Liver (tissue), 9 donors: Measurements from ENCODE around the gene TUBGCP6. TPM values are rescaled to one million over a fixed set of nuclear protein-coding genes. Genes with fewer than 3 reads are reported as not detected.

Source experiments
- DNase-seq: peaks from one replicate; pipeline ENCODE4 v3.0.0-alpha.2; 2017; ENCODE audit warnings: low spot score
- H3K27ac ChIP-seq, 2 donors: one replicate each; pipeline ENCODE4 v1.7.0; 2013; ENCODE audit warnings: inconsistent platforms in 2 of 2, low read length in 2 of 2, control low read depth in 1 of 2, low read depth in 1 of 2, mild to moderate bottlenecking in 1 of 2
- H3K27me3 ChIP-seq, 4 donors: one replicate each; pipeline versions ENCODE4 v1.6.1 to v1.7.0; 2013; ENCODE audit warnings: low read length in 3 of 4, inconsistent platforms in 1 of 4, mild to moderate bottlenecking in 1 of 4, moderate library complexity in 1 of 4; ENCODE audit not compliant: control insufficient read depth in 4 of 4, insufficient read depth in 4 of 4
- H3K36me3 ChIP-seq, 4 donors: one replicate each; pipeline versions ENCODE4 v1.6.1 to v1.7.0; 2013; ENCODE audit warnings: low read length in 3 of 4, mild to moderate bottlenecking in 3 of 4, low read depth in 1 of 4, moderate library complexity in 1 of 4; ENCODE audit not compliant: control insufficient read depth in 4 of 4, insufficient read depth in 3 of 4
- H3K4me1 ChIP-seq, 4 donors: one replicate each; pipeline versions ENCODE4 v1.6.1 to v1.7.0; 2013; ENCODE audit warnings: low read length in 3 of 4, mild to moderate bottlenecking in 3 of 4, moderate library complexity in 1 of 4; ENCODE audit not compliant: control insufficient read depth in 4 of 4, insufficient read depth in 4 of 4
- H3K4me3 ChIP-seq, 3 donors: one replicate each; pipeline versions ENCODE4 v1.6.1 to v1.7.0; 2013; ENCODE audit warnings: low read length in 3 of 3, control low read depth in 1 of 3, low read depth in 1 of 3, mild to moderate bottlenecking in 1 of 3
- H3K9ac ChIP-seq, 2 donors: one replicate each; pipeline ENCODE4 v1.7.0; 2013; ENCODE audit warnings: low read length in 2 of 2, mild to moderate bottlenecking in 2 of 2, moderate library complexity in 2 of 2, control low read depth in 1 of 2, low read depth in 1 of 2
- H3K9me3 ChIP-seq, 4 donors: one replicate each; pipeline versions ENCODE4 v1.6.1 to v1.7.0; 2013; ENCODE audit warnings: low read length in 3 of 4; ENCODE audit not compliant: control insufficient read depth in 4 of 4
- EGR1 ChIP-seq, 2 donors: IDR thresholded peaks; 2 replicates each; pipeline ENCODE4 v1.6.1; 2016 to 2018; ENCODE audit warnings: antibody characterized with exemption in 2 of 2, low read depth in 2 of 2
- FOXA1 ChIP-seq: IDR thresholded peaks from 2 replicates; pipeline ENCODE4 v1.6.1; 2016; ENCODE audit warnings: antibody characterized with exemption
- FOXA2 ChIP-seq: IDR thresholded peaks from 2 replicates; pipeline ENCODE4 v1.6.1; 2016; ENCODE audit warnings: antibody characterized with exemption
- GABPA ChIP-seq, 2 donors: IDR thresholded peaks in 1 of 2; conservative IDR thresholded peaks in 1 of 2; 2 replicates each; pipeline ENCODE4 v1.6.1; 2016; ENCODE audit warnings: antibody characterized with exemption in 2 of 2, mild to moderate bottlenecking in 1 of 2, moderate library complexity in 1 of 2
- HNF4A ChIP-seq, 2 donors: conservative IDR thresholded peaks; 2 replicates each; pipeline ENCODE4 v1.6.1; 2016; ENCODE audit warnings: antibody characterized with exemption in 2 of 2, mild to moderate bottlenecking in 2 of 2
- HNF4G ChIP-seq: IDR thresholded peaks from 2 replicates; pipeline ENCODE4 v1.6.1; 2016; ENCODE audit warnings: antibody characterized with exemption
- JUND ChIP-seq, 2 donors: IDR thresholded peaks; 2 replicates each; pipeline ENCODE4 v1.6.1; 2016; ENCODE audit warnings: antibody characterized with exemption in 2 of 2
- NR2F2 ChIP-seq: IDR thresholded peaks from 2 replicates; pipeline ENCODE4 v1.6.1; 2016; ENCODE audit warnings: antibody characterized with exemption
- RAD21 ChIP-seq, 2 donors: IDR thresholded peaks; 2 replicates each; pipeline ENCODE4 v1.6.1; 2016; ENCODE audit warnings: antibody characterized with exemption in 2 of 2, mild to moderate bottlenecking in 2 of 2
- RXRA ChIP-seq, 2 donors: IDR thresholded peaks; 2 replicates each; pipeline ENCODE4 v1.6.1; 2017 to 2018; ENCODE audit warnings: antibody characterized with exemption in 2 of 2, mild to moderate bottlenecking in 1 of 2
- SP1 ChIP-seq: IDR thresholded peaks from 2 replicates; pipeline ENCODE4 v1.6.1; 2018; ENCODE audit warnings: antibody characterized with exemption, mild to moderate bottlenecking
- TAF1 ChIP-seq: conservative IDR thresholded peaks from 2 replicates; pipeline ENCODE4 v1.6.1; 2016; ENCODE audit warnings: antibody characterized with exemption, mild to moderate bottlenecking
- YY1 ChIP-seq: IDR thresholded peaks from 2 replicates; pipeline ENCODE4 v1.6.1; 2016; ENCODE audit warnings: antibody characterized with exemption, mild to moderate bottlenecking
- WGBS: extraction: QIAGEN DNeasy Blood & Tissue Kit; methylation state at CpG from one replicate; pipeline ENCODE4 v1.1.7; 2013; 5-methylcytosine and 5-hydroxymethylcytosine counted together
- polyA plus RNA-seq, 2 donors: library from polyadenylated mRNA; stranded (reverse) in 1 of 2; unstranded in 1 of 2; fragments of 200-250 nt in 1 of 2; fragments of >200 nt in 1 of 2; fragmentation: Nextera tagmentation in 1 of 2; extraction: Ambion mirVana in 1 of 2; gene quantifications; one replicate each; pipeline versions ENCODE4 v1.2.1 to v1.2.3, GENCODE V29; 2013 to 2015
- total RNA-seq, 2 donors: library from RNA; depleted of rRNA; stranded (reverse); fragments of >200 nt; gene quantifications; one replicate each; pipeline ENCODE4 v1.2.3, GENCODE V29; 2014
- TF ChIP-seq, protein P1 (sequence below): IDR thresholded peaks from 2 replicates; pipeline ENCODE4 v1.6.1; 2016; ENCODE audit warnings: antibody characterized with exemption, mild to moderate bottlenecking
- TF ChIP-seq, protein P2 (sequence below): fragments of 150-350 bp; IDR thresholded peaks from 2 replicates; pipeline ENCODE4 v1.5.1; 2017; ENCODE audit warnings: improper control_type of control experiment, low read depth, low read length; ENCODE audit not compliant: missing input control
- TF ChIP-seq, protein P3 (sequence below): IDR thresholded peaks from 2 replicates; pipeline ENCODE4 v1.6.1; 2016; ENCODE audit warnings: antibody characterized with exemption
- TF ChIP-seq, protein P4 (sequence below): IDR thresholded peaks from 2 replicates; pipeline ENCODE4 v1.6.1; 2016; ENCODE audit warnings: antibody characterized with exemption
- TF ChIP-seq, protein P5 (sequence below): IDR thresholded peaks from 2 replicates; pipeline ENCODE4 v1.6.1; 2016; ENCODE audit warnings: antibody characterized with exemption
- donor health status: healthy.
- donor health status: healthy.
- donor health status: healthy.
- donor health status: healthy.
- donor health status: healthy.

Gene TUBGCP6
- total and polyA plus RNA-seq, 4 donors, result 9.3 to 31.7 (median 16.4) TPM

DNA sequence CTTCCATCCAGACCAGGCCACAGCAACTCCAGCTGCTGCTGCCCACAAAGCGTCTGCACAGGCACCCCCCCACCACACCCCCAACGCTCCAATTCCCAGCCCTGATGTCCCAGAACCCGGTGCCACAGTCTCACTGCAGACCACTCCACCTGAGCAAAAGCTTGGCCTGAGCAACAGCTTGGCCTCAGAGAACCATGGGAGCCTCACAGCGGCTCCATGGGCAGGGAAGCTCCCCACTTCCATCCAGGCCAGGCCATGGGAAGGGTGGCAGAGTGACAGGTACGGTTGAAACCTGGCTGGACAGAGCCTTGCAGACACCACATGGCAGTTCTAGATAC is 49.5 kb upstream of the TUBGCP6 start:
- DNase-seq, result no peak
- no peaks in the 10 kb centered on the region for H3K9me3 ChIP-seq
- WGBS, result 22% methylated on average over 5 of the region's 5 CpGs
- H3K36me3 ChIP-seq, result peaks cover 3 to 12% (median 7%) of the 10 kb centered on the region in 4 donors
- no peak for TF ChIP-seq FOXA1
- TF ChIP-seq HNF4G, result no peak
- no peak for TF ChIP-seq TAF1
- no peak for TF ChIP-seq EGR1 (IDR thresholded peaks at IDR 0.05; ENCODE audit: low read depth in 2 of 2)
- TF ChIP-seq, protein P1, sequence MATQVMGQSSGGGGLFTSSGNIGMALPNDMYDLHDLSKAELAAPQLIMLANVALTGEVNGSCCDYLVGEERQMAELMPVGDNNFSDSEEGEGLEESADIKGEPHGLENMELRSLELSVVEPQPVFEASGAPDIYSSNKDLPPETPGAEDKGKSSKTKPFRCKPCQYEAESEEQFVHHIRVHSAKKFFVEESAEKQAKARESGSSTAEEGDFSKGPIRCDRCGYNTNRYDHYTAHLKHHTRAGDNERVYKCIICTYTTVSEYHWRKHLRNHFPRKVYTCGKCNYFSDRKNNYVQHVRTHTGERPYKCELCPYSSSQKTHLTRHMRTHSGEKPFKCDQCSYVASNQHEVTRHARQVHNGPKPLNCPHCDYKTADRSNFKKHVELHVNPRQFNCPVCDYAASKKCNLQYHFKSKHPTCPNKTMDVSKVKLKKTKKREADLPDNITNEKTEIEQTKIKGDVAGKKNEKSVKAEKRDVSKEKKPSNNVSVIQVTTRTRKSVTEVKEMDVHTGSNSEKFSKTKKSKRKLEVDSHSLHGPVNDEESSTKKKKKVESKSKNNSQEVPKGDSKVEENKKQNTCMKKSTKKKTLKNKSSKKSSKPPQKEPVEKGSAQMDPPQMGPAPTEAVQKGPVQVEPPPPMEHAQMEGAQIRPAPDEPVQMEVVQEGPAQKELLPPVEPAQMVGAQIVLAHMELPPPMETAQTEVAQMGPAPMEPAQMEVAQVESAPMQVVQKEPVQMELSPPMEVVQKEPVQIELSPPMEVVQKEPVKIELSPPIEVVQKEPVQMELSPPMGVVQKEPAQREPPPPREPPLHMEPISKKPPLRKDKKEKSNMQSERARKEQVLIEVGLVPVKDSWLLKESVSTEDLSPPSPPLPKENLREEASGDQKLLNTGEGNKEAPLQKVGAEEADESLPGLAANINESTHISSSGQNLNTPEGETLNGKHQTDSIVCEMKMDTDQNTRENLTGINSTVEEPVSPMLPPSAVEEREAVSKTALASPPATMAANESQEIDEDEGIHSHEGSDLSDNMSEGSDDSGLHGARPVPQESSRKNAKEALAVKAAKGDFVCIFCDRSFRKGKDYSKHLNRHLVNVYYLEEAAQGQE, result no peak
- TF ChIP-seq FOXA2, result no peak
- TF ChIP-seq, protein P2, sequence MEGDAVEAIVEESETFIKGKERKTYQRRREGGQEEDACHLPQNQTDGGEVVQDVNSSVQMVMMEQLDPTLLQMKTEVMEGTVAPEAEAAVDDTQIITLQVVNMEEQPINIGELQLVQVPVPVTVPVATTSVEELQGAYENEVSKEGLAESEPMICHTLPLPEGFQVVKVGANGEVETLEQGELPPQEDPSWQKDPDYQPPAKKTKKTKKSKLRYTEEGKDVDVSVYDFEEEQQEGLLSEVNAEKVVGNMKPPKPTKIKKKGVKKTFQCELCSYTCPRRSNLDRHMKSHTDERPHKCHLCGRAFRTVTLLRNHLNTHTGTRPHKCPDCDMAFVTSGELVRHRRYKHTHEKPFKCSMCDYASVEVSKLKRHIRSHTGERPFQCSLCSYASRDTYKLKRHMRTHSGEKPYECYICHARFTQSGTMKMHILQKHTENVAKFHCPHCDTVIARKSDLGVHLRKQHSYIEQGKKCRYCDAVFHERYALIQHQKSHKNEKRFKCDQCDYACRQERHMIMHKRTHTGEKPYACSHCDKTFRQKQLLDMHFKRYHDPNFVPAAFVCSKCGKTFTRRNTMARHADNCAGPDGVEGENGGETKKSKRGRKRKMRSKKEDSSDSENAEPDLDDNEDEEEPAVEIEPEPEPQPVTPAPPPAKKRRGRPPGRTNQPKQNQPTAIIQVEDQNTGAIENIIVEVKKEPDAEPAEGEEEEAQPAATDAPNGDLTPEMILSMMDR, result no peak
- TF ChIP-seq NR2F2, result no peak
- TF ChIP-seq, protein P3, sequence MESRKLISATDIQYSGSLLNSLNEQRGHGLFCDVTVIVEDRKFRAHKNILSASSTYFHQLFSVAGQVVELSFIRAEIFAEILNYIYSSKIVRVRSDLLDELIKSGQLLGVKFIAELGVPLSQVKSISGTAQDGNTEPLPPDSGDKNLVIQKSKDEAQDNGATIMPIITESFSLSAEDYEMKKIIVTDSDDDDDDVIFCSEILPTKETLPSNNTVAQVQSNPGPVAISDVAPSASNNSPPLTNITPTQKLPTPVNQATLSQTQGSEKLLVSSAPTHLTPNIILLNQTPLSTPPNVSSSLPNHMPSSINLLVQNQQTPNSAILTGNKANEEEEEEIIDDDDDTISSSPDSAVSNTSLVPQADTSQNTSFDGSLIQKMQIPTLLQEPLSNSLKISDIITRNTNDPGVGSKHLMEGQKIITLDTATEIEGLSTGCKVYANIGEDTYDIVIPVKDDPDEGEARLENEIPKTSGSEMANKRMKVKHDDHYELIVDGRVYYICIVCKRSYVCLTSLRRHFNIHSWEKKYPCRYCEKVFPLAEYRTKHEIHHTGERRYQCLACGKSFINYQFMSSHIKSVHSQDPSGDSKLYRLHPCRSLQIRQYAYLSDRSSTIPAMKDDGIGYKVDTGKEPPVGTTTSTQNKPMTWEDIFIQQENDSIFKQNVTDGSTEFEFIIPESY, result no peak
- TF ChIP-seq GABPA (IDR thresholded peaks at IDR 0.05 in 1 of 2, conservative IDR thresholded peaks at IDR 0.05 in 1 of 2), result no peak
- TF ChIP-seq SP1, result no peak
- TF ChIP-seq YY1, result no peak
- TF ChIP-seq RAD21 (IDR thresholded peaks at IDR 0.05), result no peak
- TF ChIP-seq, protein P4, sequence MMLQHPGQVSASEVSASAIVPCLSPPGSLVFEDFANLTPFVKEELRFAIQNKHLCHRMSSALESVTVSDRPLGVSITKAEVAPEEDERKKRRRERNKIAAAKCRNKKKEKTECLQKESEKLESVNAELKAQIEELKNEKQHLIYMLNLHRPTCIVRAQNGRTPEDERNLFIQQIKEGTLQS, result no peak
- TF ChIP-seq RXRA (IDR thresholded peaks at IDR 0.05), result no peak
- TF ChIP-seq, protein P5, sequence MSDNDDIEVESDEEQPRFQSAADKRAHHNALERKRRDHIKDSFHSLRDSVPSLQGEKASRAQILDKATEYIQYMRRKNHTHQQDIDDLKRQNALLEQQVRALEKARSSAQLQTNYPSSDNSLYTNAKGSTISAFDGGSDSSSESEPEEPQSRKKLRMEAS, result no peak
- no peak for TF ChIP-seq JUND (IDR thresholded peaks at IDR 0.05)
- TF ChIP-seq HNF4A (conservative IDR thresholded peaks at IDR 0.05), result no peak
- peaks cover 41 to 76% (median 62%) of the 10 kb centered on the region in 4 donors for H3K4me1 ChIP-seq
- peak overlapping the region in 1 of 2 donors; percentile 67 for H3K9ac ChIP-seq
- H3K27me3 ChIP-seq, result no peaks in the 10 kb centered on the region
- peak overlapping the region in 1 of 3 donors; percentile 43 for H3K4me3 ChIP-seq
- peak overlapping the region; percentile 73 to 82 for H3K27ac ChIP-seq
